Ishikawa (cell line): ENCODE measurements around the gene KCTD13.

ENCODE experiments used
- CEBPB ChIP-seq: IDR thresholded peaks from 2 replicates; pipeline ENCODE4 v1.6.1; 2012
- EP300 ChIP-seq: IDR thresholded peaks from 2 replicates; pipeline ENCODE4 v1.6.1; 2012; ENCODE audit warnings: borderline replicate concordance
- FOXM1 ChIP-seq: IDR thresholded peaks from 2 replicates; pipeline ENCODE4 v1.6.1; 2012; ENCODE audit warnings: low read depth, borderline replicate concordance
- NFIC ChIP-seq: IDR thresholded peaks from 2 replicates; pipeline ENCODE4 v1.6.1; 2012
- RAD21 ChIP-seq: IDR thresholded peaks from 2 replicates; pipeline ENCODE4 v1.6.1; 2012; ENCODE audit warnings: low read depth
- REST ChIP-seq: IDR thresholded peaks from 2 replicates; pipeline ENCODE4 v1.6.1; 2012; ENCODE audit warnings: low read depth, mild to moderate bottlenecking
- TAF1 ChIP-seq: IDR thresholded peaks from 2 replicates; pipeline ENCODE4 v1.6.1; 2012; ENCODE audit warnings: low read depth, mild to moderate bottlenecking
- TCF12 ChIP-seq: IDR thresholded peaks from 2 replicates; pipeline ENCODE4 v1.6.1; 2012; ENCODE audit warnings: low read depth
- ZBTB7A ChIP-seq: IDR thresholded peaks from 2 replicates; pipeline ENCODE4 v1.6.1; 2012; ENCODE audit warnings: low read depth

GRCh38 chr16:29963021-29963743 is 37.2 kb upstream of the KCTD13 start:
- no peak for TF ChIP-seq RAD21
- no peak for TF ChIP-seq TAF1
- TF ChIP-seq ZBTB7A: no peak
- no peak for TF ChIP-seq FOXM1
- no peak for TF ChIP-seq REST
- no peak for TF ChIP-seq EP300
- TF ChIP-seq CEBPB: no peak
- no peak for TF ChIP-seq NFIC
- no peak for TF ChIP-seq TCF12
